Ramos (cell line): ENCODE data around the gene POLH.

Source experiments
- in situ Hi-C: fragments of 300-500 bp; cut with MboI; formaldehyde crosslinking; loops from one replicate; pipeline ENCODE4 v1.14.3; 2022; ENCODE audit warnings: low sequenced_read_pairs; ENCODE audit not compliant: unreplicated experiment

The POLH gene

GRCh38 chr6:43600595-43600994 lies 24.6 kb downstream of the POLH start:
- in situ Hi-C loops, result no loop called here

- in situ Hi-C loops, result no loop called here
Observed at GRCh38 chr6:43604174-43604573, 28.2 kb downstream of the POLH start.

- in situ Hi-C loops, result no loop called here
Observed at GRCh38 chr6:43606019-43606418, 30.0 kb downstream of the POLH start.

- in situ Hi-C loops, result no loop called here
Observed at GRCh38 chr6:43608310-43608763, 32.4 kb downstream of the POLH start.

GRCh38 chr6:43608807-43609206 lies 32.8 kb downstream of the POLH start:
- in situ Hi-C loops, result no loop called here

GRCh38 chr6:43609402-43609801 lies 33.4 kb downstream of the POLH start:
- in situ Hi-C loops, result no loop called here

- in situ Hi-C loops, result no loop called here
Observed at GRCh38 chr6:43610431-43610830, 34.4 kb downstream of the POLH start.

GRCh38 chr6:43613721-43614395 lies 37.9 kb downstream of the POLH start:
- in situ Hi-C loops, result no loop called here

- in situ Hi-C loops, result no loop called here
Observed at GRCh38 chr6:43614396-43614730, 38.4 kb downstream of the POLH start.

- in situ Hi-C loops, result no loop called here
Observed at GRCh38 chr6:43616725-43617472, 40.9 kb downstream of the POLH start.

- in situ Hi-C loops, result no loop called here
Observed at GRCh38 chr6:43621078-43621835, 45.3 kb downstream of the POLH start.

GRCh38 chr6:43621836-43622180 lies 45.8 kb downstream of the POLH start:
- in situ Hi-C loops, result no loop called here

GRCh38 chr6:43622541-43622940 lies 46.6 kb downstream of the POLH start:
- in situ Hi-C loops, result no loop called here

GRCh38 chr6:43623880-43624785 lies 48.1 kb downstream of the POLH start:
- in situ Hi-C loops, result no loop called here

GRCh38 chr6:43624786-43625288 lies 48.9 kb downstream of the POLH start:
- in situ Hi-C loops, result no loop called here

GRCh38 chr6:43625393-43625992 lies 49.5 kb downstream of the POLH start:
- in situ Hi-C loops, result no loop called here

- in situ Hi-C loops, result no loop called here
Observed at GRCh38 chr6:43627008-43627825, 51.2 kb downstream of the POLH start.

GRCh38 chr6:43628393-43629103 lies 52.6 kb downstream of the POLH start:
- in situ Hi-C loops, result no loop called here
